Esophagus muscularis mucosa (tissue), 4 donors: Measurements from ENCODE around the gene HSD17B1. TPM values are rescaled to one million over a fixed set of nuclear protein-coding genes. Genes with fewer than 3 reads are reported as not detected.
"Not testable (repeated sequence)": the region's sequence is repeated elsewhere in the genome, so short reads cannot be mapped to it uniquely, and the experiment has no call there.

ENCODE experiments used
- DNase-seq: peaks from one replicate; pipeline ENCODE4 v3.0.0-alpha.2; 2017; ENCODE audit errors: extremely low spot score
- H3K27ac ChIP-seq, 4 donors: fragments of 200-600 bp; sonication (generic); replicated peaks in 1 of 4; 1 replicate in 3 of 4; 2 replicates in 1 of 4; pipeline ENCODE4 v1.5.1; 2016 to 2019; ENCODE audit warnings: mild to moderate bottlenecking in 1 of 4
- H3K27me3 ChIP-seq, 4 donors: fragments of 200-600 bp; sonication (generic); one replicate each; pipeline versions ENCODE4 v1.5.1 to v1.6.0; 2016 to 2019
- H3K36me3 ChIP-seq, 4 donors: fragments of 200-600 bp; sonication (generic); one replicate each; pipeline ENCODE4 v1.5.1; 2016 to 2019
- H3K4me1 ChIP-seq, 4 donors: fragments of 200-600 bp; sonication (generic); one replicate each; pipeline ENCODE4 v1.5.1; 2016 to 2019
- H3K4me3 ChIP-seq, 4 donors: fragments of 200-600 bp; sonication (generic); 1 replicate in 2 of 4; 2 replicates in 2 of 4; pipeline ENCODE4 v1.5.1; 2016 to 2019; ENCODE audit warnings: mild to moderate bottlenecking in 4 of 4, moderate library complexity in 1 of 4
- H3K9me3 ChIP-seq, 4 donors: fragments of 200-600 bp; sonication (generic); 1 replicate in 3 of 4; 2 replicates in 1 of 4; pipeline ENCODE4 v1.5.1; 2016 to 2019
- EP300 ChIP-seq: sonication (generic); formaldehyde crosslinking; IDR thresholded peaks from one replicate; pipeline ENCODE4 v1.6.1; 2017; ENCODE audit warnings: antibody characterized with exemption
- POLR2A ChIP-seq: fragments of 450-650 bp; IDR thresholded peaks from one replicate; pipeline ENCODE4 v1.6.1; 2017; ENCODE audit warnings: antibody characterized with exemption, moderate library complexity, mild to moderate bottlenecking, low read depth
- POLR2AphosphoS5 ChIP-seq, 2 donors: sonication (generic); formaldehyde crosslinking; IDR thresholded peaks; one replicate each; pipeline ENCODE4 v1.6.1; 2017; ENCODE audit warnings: antibody characterized with exemption in 2 of 2
- WGBS: methylation state at CpG from one replicate; pipeline ENCODE4 v1.1.5; 2018; 5-methylcytosine and 5-hydroxymethylcytosine counted together
- intact Hi-C: fragments of 100-400 bp; cut with DNase I; formaldehyde crosslinking; loops from one replicate; pipeline ENCODE4 v1.15.1; 2023
- total RNA-seq, 4 donors: library from RNA; depleted of rRNA; stranded (reverse); fragments of >200 nt; gene quantifications; one replicate each; pipeline versions ENCODE4 v1.1.0 to v1.2.1, GENCODE V29; 2016
- TF ChIP-seq, protein P1 (sequence below), 3 experiments: fragments of 200-600 bp in 2 of 3; fragments of 450-650 bp in 1 of 3; sonication (generic) in 2 of 3; IDR thresholded peaks; one replicate each; pipeline ENCODE4 v1.5.1; 2017 to 2019; ENCODE audit warnings: antibody characterized with exemption in 3 of 3, mild to moderate bottlenecking in 2 of 3, moderate library complexity in 1 of 3

The HSD17B1 gene
- total RNA-seq, 4 donors from 2014 or later, result 0.13 to 2.5 (median 0.62) TPM

DNA sequence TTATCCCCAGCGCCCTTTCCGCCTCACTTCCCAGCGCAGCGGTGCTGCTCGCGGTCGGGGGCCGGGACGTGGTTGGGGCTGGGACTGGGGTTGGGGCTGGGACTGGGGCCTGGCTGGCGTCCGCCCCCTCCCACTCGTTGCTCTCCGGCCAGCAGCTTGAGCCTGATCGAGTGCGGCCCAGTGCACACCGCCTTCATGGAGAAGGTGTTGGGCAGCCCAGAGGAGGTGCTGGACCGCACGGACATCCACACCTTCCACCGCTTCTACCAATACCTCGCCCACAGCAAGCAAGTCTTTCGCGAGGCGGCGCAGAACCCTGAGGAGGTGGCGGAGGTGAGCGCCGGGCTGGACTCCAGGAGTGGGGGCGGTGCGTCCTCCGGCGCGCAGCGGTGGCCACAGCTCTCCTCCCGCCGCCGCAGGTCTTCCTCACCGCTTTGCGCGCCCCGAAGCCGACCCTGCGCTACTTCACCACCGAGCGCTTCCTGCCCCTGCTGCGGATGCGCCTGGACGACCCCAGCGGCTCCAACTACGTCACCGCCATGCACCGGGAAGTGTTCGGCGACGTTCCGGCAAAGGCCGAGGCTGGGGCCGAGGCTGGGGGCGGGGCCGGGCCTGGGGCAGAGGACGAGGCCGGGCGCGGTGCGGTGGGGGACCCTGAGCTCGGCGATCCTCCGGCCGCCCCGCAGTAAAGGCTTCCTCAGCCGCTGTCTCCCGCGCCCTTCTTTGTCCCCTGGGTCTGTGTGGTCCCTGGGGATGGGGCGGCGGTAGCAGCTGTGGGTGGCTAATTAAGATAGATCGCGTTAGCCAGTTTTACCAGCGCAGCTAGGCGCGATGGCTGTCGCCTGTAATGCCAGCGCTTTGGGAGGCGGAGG lies 1.8 kb downstream of the HSD17B1 start:
- H3K9me3 ChIP-seq, result no peaks in the 10 kb centered on the region
- intact Hi-C loops, result no loop called here
- DNase-seq, result peak; percentile 94
- 0% methylated on average over 23 of the region's 82 CpGs for WGBS
- TF ChIP-seq POLR2A, result peak; percentile 69
- TF ChIP-seq, protein P1, sequence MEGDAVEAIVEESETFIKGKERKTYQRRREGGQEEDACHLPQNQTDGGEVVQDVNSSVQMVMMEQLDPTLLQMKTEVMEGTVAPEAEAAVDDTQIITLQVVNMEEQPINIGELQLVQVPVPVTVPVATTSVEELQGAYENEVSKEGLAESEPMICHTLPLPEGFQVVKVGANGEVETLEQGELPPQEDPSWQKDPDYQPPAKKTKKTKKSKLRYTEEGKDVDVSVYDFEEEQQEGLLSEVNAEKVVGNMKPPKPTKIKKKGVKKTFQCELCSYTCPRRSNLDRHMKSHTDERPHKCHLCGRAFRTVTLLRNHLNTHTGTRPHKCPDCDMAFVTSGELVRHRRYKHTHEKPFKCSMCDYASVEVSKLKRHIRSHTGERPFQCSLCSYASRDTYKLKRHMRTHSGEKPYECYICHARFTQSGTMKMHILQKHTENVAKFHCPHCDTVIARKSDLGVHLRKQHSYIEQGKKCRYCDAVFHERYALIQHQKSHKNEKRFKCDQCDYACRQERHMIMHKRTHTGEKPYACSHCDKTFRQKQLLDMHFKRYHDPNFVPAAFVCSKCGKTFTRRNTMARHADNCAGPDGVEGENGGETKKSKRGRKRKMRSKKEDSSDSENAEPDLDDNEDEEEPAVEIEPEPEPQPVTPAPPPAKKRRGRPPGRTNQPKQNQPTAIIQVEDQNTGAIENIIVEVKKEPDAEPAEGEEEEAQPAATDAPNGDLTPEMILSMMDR (IDR thresholded peaks at IDR 0.05), result no peak
- no peak for TF ChIP-seq EP300
- peak; percentile 93 to 94 for TF ChIP-seq POLR2AphosphoS5 (IDR thresholded peaks at IDR 0.05)
- H3K4me3 ChIP-seq, result peak overlapping the region; percentile 77 to 90 (median 88)
- peak overlapping the region; percentile 83 to 91 (median 88) for H3K27ac ChIP-seq
- H3K27me3 ChIP-seq, result no peaks in the 10 kb centered on the region
- peaks cover 0 to 15% (median 7%) of the 10 kb centered on the region in 4 donors for H3K36me3 ChIP-seq
- H3K4me1 ChIP-seq, result peaks cover 17 to 45% (median 32%) of the 10 kb centered on the region in 4 donors

GRCh38 chr17:42555122-42555622 lies 2.4 kb downstream of the HSD17B1 start:
- intact Hi-C loops, result no loop called here
- TF ChIP-seq POLR2AphosphoS5 (IDR thresholded peaks at IDR 0.05), result no peak
- no peak for TF ChIP-seq EP300
- TF ChIP-seq POLR2A, result no peak
- TF ChIP-seq, protein P1 (IDR thresholded peaks at IDR 0.05), result no peak

DNA sequence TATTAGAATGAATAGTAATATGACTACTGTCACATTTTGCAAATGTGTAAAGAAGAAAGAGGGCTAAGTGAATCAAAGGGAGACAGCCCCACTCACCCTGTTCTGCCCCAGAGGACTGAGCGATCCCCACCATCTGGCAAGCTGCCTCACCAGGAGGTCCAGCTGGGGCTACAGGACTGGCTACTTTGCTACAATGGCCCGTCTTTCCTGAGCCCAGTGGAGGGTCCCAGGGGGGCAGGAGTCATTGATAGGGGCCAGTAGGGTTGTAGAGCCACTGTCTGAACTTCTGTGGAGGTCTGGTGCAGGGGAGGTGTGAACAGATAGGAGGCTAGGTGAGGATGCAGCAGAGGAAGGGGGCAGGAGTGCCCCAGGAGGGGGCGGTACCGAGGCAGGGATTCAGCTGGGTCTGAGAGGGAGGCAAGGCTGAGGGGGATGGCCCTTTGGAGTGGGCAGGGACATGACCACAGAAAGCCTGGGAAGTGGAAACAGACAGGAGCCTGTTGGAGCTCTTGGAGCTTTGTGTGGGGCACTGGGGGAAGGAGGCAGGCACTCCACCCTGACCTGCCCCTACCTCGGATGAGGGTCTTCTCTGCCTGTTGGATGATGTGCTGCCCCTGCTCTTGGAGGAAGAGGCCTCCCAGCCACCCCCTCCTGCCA lies 3.4 kb downstream of the HSD17B1 start:
- not testable (repeated sequence) for H3K27ac ChIP-seq

More at GRCh38 chr17:42555122-42555622, 2.4 kb downstream of the HSD17B1 start:
- Histone ChIP-seq H3K27me3 (no peaks in the 10 kb centered on the region), H3K36me3 (peaks cover 0 to 15% (median 7%) of the 10 kb centered on the region in 4 donors), H3K9me3 (no peaks in the 10 kb centered on the region), H3K27ac (peak overlapping the region; percentile 83 to 91 (median 88)), H3K4me1 (peaks cover 17 to 45% (median 32%) of the 10 kb centered on the region in 4 donors), H3K4me3 (peak overlapping the region; percentile 77 to 90 (median 88))
- 25% methylated on average over 4 of the region's 4 CpGs for WGBS
- DNase-seq, result no peak

GRCh38 chr17:42559075-42559474 lies 6.4 kb downstream of the HSD17B1 start:
- Histone ChIP-seq H3K4me1 (peaks cover 31 to 51% (median 46%) of the 10 kb centered on the region in 4 donors), H3K27ac (no peak overlapping the region), H3K4me3 (no peak overlapping the region), H3K9me3 (no peaks in the 10 kb centered on the region), H3K27me3 (no peaks in the 10 kb centered on the region), H3K36me3 (peaks cover 0 to 6% (median 4%) of the 10 kb centered on the region in 4 donors)
- intact Hi-C loops, result no loop called here
- 89% methylated on average over 6 of the region's 6 CpGs for WGBS
- TF ChIP-seq, protein P1 (IDR thresholded peaks at IDR 0.05), result no peak
- no peak for DNase-seq

More for the DNA sequence above, 3.4 kb downstream of the HSD17B1 start:
- H3K27me3 ChIP-seq, DNase-seq, intact Hi-C loops, H3K9me3 ChIP-seq, H3K4me3 ChIP-seq: not testable (repeated sequence)
- 54% methylated on average over 5 of the region's 5 CpGs for WGBS
- Histone ChIP-seq H3K4me1 (peaks cover 17 to 48% (median 39%) of the 10 kb centered on the region in 4 donors), H3K36me3 (peaks cover 0 to 15% (median 7%) of the 10 kb centered on the region in 4 donors)

DNA sequence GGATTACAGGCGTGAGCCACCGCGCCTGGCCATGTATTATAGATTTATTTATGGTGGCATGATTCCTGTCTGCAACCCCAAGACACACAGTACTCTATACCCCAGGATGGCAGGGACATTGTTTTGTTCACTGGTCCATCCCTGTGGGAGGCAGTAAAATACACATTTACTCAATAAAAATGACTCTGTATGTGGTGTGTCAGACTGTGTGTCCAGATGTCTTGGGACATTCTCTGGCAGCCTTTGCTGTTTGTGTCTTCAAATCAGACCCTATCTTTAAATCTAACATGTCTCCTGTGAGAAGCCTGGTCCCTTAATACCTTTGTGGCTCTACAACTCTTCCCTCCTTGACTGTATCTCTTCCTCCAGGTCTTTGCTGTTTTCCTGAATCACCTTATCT lies 7.5 kb downstream of the HSD17B1 start:
- intact Hi-C loops, result no loop called here
- no peaks in the 10 kb centered on the region for H3K27me3 ChIP-seq
- no peaks in the 10 kb centered on the region for H3K9me3 ChIP-seq
- H3K36me3 ChIP-seq, result peaks cover 11 to 17% (median 16%) of the 10 kb centered on the region in 4 donors
- no peak for TF ChIP-seq POLR2AphosphoS5 (IDR thresholded peaks at IDR 0.05)
- TF ChIP-seq, protein P1 (IDR thresholded peaks at IDR 0.05), result no peak
- no peak for TF ChIP-seq EP300
- no peak for TF ChIP-seq POLR2A
- no peak for DNase-seq
- H3K4me3 ChIP-seq, result no peak overlapping the region
- H3K27ac ChIP-seq, result no peak overlapping the region
- 89% methylated on average over 3 of the region's 3 CpGs for WGBS
- peaks cover 30 to 51% (median 46%) of the 10 kb centered on the region in 4 donors for H3K4me1 ChIP-seq
